HG03520 (cell line): ENCODE measurements around the gene AUH.
"Not testable (repeated sequence)": the region's sequence is repeated elsewhere in the genome, so short reads cannot be mapped to it uniquely, and the experiment has no call there.

Experiments
- ATAC-seq: cut with Tn5 transposase; IDR thresholded peaks from one replicate; pipeline ENCODE4 v1.9.1; 2021; ENCODE audit warnings: mild to moderate bottlenecking, moderate library complexity; ENCODE audit not compliant: unreplicated experiment

Gene AUH

GRCh38 chr9:91382298-91382697 is 20.6 kb upstream of the AUH start:
- ATAC-seq: no peak

DNA sequence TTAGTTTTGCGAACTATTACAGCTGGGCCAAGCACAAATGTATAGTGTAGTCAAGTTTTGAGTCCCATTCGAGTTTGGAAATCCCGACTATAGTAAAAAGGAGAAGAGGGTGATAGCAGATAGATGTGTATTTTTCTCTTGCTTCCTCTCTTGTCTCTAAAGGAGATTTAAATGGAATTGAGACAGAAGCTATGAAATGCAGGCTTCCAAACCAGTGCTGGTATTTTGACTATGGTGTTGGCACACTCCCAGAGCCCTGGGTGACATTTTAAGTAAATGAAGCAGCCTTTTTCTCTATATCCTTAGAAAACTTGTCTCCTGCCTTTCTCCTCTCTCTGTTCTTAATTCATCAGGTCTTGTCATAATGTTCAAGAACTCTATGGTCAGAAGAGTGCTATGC is 17.7 kb upstream of the AUH start:
- no peak for ATAC-seq

DNA sequence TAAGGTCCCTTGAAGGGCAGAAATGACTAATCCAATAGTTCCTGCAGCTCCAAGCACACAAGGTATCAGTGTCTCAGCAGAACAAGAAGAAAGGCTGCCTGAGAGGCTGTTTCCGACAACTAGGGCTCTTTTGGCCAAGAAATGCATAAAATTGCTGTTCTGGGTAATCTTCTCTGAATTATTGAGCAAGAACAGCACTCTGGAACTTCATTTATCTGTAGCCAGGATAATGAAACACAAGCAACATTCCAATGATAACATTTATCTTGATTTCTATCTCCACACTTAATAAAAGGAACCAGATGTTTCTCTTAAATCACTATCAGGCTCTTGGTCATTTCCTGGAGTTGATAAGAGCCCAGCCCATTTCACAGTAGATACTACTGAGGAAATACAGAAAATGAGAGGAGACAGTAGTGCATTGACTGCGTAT is 17.0 kb upstream of the AUH start:
- ATAC-seq: no peak

DNA sequence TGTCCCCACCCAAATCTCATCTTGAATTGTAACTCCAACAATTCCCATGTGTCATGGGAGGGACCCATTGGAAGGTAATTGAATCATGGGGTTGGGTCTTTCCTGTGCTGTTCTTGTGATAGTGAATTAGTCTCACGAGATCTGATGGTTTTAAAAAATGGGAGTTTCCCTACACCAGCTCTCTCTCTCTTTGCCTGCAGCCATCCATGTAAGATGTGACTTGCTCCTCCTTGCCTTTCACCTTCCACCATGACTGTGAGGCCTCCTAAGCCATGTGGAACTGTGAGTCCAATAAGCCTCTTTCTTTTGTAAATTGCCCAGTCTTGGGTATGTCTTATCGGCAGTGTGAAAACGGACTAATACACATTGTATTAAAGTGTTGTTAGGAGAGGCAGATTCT is 16.3 kb upstream of the AUH start:
- ATAC-seq: not testable (repeated sequence)

GRCh38 chr9:91376239-91376638 is 14.5 kb upstream of the AUH start:
- no peak for ATAC-seq

GRCh38 chr9:91374939-91375338 is 13.2 kb upstream of the AUH start:
- no peak for ATAC-seq

GRCh38 chr9:91371894-91372293 is 10.2 kb upstream of the AUH start:
- ATAC-seq: no peak

DNA sequence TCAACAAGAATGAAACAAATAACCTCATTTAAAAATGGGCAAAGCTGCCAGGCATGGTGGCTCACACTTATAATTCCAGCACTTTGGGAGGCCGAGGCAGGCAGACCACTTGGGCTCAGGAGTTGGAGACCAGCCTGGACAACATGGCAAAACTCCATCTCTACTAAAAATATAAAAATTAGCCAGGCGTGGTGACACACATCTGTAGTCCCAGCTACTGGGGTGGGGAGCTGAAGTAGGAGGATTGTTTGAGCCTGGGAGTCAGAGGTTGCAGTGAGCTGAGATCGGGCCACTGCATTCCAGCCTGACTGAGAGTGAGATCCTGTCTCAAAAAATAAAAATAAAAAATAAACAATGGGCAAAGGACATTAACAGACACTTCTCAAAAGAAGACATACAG is 8.3 kb upstream of the AUH start:
- not testable (repeated sequence) for ATAC-seq

- no peak for ATAC-seq
Observed at GRCh38 chr9:91364702-91365101, 3.0 kb upstream of the AUH start.

DNA sequence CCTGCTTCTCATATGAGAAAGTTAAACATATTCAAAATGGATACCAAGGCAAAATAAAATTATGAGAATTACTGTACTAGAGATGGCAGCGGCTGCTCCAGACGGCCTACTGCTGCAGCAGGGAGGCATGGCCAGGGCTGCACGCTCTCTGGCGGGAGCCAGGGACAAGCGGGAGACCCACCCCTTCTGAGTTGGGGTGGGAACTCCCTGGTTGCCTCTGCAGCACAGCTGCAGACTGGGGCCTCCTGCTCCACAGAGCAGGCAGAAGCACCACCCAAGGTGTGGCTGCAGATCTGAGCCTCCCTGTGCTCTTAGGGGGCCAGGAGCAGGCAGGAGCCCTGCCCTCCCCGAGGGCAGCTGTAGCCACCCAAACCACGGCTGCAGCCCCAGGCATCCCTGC is 2.3 kb upstream of the AUH start:
- no peak for ATAC-seq

DNA sequence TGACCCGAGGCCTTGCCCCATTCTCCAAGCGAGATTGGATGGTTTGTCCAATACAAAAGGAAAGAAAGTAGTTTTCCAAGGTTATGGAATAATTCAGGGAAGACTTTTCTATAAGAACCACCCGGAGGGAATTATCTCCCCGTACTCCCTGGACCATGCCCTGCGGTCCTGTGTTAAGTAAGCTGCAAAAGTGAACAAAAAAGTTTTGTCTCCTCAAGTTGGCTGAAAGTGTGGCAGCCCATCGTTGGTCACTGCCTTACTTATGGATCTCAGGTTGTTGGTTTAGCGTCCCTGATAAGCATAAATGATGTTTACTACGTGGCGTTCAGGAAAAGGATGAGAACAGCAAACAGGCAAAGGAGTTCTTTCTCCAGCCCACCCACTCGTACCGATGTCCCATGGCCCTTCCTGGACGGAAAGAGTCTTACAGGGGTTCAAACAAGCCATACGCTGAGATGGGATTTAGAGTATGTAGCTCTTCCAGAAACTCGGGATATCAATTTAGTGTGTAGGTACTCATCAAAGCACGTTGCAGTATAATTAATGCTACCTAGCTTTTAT is 413 bp upstream of the AUH start:
- peak; percentile 12 for ATAC-seq

DNA sequence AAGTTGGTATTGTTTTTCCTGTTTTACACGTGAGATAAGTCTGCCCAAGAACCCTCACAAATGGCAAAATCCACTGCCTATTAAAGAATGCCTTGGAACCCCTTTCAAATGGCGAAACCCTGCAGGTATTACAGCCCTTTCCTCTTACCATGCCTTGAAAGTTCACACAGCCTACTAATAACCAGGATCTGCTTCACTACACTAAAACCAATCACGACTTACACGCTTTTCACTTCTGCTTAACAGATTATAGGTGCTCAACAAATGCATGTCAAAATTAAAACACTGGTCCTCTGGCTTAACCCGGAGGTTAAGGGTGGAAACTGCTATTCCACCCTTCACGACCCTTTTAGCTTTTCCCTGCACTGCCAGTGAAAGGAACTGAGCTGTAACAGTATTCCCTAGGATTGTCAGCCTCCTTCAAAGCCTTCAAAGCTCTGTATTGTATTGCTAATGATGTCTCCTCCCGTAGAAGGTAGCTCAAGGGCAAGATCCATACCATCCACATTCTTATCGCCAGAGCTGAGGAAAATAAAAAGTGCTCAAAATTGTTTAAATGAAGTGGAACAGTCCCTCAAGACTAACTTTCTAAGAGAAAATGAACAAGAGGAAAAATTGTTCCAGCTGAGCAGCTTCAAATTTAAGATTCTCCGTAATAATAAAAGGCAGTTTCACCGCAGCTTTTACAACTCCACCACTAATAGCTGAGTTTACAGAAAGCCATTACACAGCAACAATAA is 997 bp downstream of the AUH start:
- ATAC-seq: no peak

DNA sequence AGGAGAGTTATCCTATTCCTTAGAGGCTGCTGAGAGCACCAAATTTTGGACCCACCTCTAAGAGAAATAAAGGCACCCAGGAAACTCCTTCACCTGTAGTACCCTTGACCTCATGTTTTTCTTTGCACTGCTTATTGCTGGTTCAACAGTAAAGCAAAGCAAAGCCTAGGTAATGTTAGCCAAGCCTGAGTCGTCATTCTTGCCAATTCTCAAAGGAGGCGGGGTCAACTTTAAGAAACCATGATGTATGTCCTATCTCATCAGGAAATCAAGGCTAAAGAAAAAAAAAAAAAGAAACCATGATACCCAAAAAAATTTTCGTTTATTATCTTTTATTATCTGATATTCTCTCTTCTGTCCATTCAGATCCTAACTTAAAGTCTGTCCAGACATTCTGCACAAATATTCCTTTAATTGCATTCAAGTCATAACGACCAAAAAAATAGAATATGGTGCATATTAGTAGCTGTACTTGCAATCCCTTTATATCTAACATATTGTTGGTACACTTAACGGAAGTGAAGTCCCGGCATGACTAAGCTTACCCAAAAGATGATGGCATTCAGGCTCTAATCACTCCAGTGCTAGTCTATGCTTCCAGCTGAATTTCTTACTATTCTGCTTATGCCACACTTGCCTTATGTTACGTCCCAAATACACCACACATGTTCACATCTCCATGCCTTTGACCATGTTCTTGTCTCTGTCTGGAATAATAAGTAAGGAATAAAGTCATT is 1.8 kb downstream of the AUH start:
- no peak for ATAC-seq

GRCh38 chr9:91359083-91359482 is 2.6 kb downstream of the AUH start:
- ATAC-seq: no peak

GRCh38 chr9:91354881-91355280 is 6.8 kb downstream of the AUH start:
- ATAC-seq: no peak

GRCh38 chr9:91349115-91349555 is 12.6 kb downstream of the AUH start:
- ATAC-seq: no peak

- no peak for ATAC-seq
Observed at GRCh38 chr9:91348191-91348807, 13.4 kb downstream of the AUH start.

- no peak for ATAC-seq
Observed at GRCh38 chr9:91347377-91347776, 14.3 kb downstream of the AUH start.

DNA sequence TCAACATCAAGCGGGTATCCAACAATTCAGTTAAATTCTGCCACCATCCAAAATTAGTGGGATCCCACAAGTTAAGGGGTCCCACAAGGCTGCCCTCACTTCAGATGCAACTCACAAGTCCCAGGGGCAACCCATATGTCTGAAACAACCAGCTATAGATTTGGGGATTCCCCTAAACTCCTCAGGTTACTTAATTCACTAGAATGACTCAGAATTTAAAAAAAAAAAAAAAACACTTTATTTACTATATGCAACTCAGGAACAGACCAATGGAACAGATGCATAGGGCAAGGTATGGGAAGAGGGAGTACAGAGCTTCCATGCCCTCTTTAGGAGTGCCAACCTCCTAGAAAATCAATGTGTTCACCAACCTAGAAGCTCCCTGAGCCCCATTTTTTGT is 15.1 kb downstream of the AUH start:
- ATAC-seq: no peak

DNA sequence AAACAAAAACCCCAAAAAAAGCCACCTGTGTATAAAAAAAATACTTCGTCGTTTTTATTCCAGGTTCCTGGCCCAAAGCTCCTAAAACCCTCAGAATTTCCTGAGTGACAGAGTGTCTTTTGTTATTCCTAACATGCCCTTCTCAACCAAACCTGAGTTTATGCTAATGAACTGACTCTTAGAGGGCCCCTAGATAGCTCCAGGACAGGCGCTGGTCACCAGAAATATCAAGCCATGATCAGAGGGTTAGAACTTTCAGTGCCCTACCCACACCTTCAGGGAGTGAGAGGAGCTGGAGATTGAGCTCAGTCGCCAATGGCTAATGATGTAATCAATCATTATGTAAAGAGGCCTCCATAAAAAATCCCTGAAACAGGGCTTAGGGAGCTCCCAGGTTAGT is 15.7 kb downstream of the AUH start:
- ATAC-seq: no peak

- no peak for ATAC-seq
Observed at GRCh38 chr9:91342575-91342974, 19.1 kb downstream of the AUH start.

DNA sequence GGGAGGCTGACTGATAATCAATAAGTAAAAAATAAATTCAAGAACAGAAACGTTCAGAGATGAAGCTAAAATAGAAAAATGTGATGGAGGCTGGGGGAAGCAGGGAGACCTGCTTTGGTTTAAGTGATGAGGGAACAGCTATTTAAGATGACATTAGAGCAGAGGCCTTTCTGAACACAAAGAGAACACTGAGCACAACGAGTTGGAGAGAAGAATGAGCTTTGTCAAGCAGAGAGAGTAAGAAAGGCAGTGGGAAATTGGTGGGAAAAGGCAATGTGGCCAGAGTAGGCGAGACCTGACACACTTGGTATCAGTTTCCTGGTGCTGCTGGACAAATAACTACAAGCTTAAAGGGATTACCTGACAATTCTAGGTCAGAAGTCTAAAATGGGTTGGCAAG is 20.0 kb downstream of the AUH start:
- no peak for ATAC-seq
